Vagina (tissue), 2 donors: ENCODE measurements around the gene KCTD5.

ENCODE experiments used
- POLR2A ChIP-seq, 2 donors: fragments of 450-650 bp; IDR thresholded peaks; one replicate each; pipeline ENCODE4 v1.6.1; 2017; ENCODE audit warnings: antibody characterized with exemption in 2 of 2, mild to moderate bottlenecking in 2 of 2, moderate library complexity in 2 of 2
- POLR2AphosphoS5 ChIP-seq, 2 donors: sonication (generic); formaldehyde crosslinking; IDR thresholded peaks; one replicate each; pipeline ENCODE4 v1.9.0; 2017; ENCODE audit warnings: antibody characterized with exemption in 2 of 2, mild to moderate bottlenecking in 2 of 2, low read depth in 1 of 2; ENCODE audit not compliant: insufficient read depth in 1 of 2
- TF ChIP-seq, protein P1 (sequence below), 3 experiments: fragments of 450-650 bp in 2 of 3; fragments of 200-600 bp in 1 of 3; sonication (generic) in 1 of 3; IDR thresholded peaks; one replicate each; pipeline ENCODE4 v1.5.1; 2017 to 2019; ENCODE audit warnings: antibody characterized with exemption in 3 of 3, mild to moderate bottlenecking in 2 of 3, moderate library complexity in 2 of 3

DNA sequence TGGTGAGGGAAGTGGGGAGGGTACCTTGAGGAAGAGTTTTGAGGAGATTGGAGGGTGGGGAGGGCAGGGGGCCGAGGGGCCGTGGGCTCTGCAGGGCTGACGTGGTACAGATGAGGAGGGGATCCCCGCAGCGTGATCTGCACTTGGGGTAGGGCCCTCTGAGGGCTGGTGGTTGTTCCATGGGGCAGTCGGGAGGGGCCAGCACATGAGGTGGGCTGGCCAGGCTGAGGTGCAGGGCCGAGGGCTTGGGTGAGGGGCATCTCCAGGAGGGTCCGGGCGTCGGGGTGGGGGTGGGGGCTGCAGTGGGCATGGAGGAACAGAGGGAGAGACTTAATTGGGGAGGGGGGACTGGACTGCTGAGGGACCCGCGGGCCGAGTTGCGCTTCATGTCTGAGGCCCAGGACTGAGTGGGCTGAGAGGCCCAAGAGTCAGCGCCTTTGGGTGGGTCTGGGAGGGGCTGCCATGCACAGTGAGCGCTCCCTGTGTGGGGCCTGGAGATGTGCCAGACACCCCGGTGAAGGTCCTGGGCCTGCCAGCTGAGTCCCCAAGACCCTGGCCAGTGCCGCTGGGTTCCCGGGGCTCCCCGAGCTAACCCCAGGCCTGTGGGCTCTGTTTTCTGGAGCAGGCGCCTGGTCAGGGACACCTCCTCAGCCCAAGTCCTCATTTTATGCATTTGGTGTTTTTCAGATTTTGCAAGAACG is 24.4 kb downstream of the KCTD5 start:
- TF ChIP-seq, protein P1, sequence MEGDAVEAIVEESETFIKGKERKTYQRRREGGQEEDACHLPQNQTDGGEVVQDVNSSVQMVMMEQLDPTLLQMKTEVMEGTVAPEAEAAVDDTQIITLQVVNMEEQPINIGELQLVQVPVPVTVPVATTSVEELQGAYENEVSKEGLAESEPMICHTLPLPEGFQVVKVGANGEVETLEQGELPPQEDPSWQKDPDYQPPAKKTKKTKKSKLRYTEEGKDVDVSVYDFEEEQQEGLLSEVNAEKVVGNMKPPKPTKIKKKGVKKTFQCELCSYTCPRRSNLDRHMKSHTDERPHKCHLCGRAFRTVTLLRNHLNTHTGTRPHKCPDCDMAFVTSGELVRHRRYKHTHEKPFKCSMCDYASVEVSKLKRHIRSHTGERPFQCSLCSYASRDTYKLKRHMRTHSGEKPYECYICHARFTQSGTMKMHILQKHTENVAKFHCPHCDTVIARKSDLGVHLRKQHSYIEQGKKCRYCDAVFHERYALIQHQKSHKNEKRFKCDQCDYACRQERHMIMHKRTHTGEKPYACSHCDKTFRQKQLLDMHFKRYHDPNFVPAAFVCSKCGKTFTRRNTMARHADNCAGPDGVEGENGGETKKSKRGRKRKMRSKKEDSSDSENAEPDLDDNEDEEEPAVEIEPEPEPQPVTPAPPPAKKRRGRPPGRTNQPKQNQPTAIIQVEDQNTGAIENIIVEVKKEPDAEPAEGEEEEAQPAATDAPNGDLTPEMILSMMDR (IDR thresholded peaks at IDR 0.05): no peak
- TF ChIP-seq POLR2A (IDR thresholded peaks at IDR 0.05): no peak
- TF ChIP-seq POLR2AphosphoS5 (IDR thresholded peaks at IDR 0.05; ENCODE audit: insufficient read depth in 1 of 2, low read depth in 1 of 2): no peak
